Testis (tissue), 3 donors: ENCODE results near the gene ZNG1A. TPM values are rescaled to one million over a fixed set of nuclear protein-coding genes. Genes with fewer than 3 reads are reported as not detected.

Experiments used
- polyA plus RNA-seq: library from polyadenylated mRNA; stranded (reverse); fragments of 350-450 nt; fragmentation: Illumina TruSeq; extraction: RNeasy Lipid Tissue Mini Kit (QIAGEN cat#74804); gene quantifications from one replicate; pipeline ENCODE4 v1.2.3, GENCODE V29; 2014; ENCODE audit warnings: low read depth, low replicate concordance; ENCODE audit not compliant: insufficient read depth
- total RNA-seq, 2 donors: library from RNA; depleted of rRNA; stranded (reverse); fragments of >200 nt; gene quantifications; one replicate each; pipeline ENCODE4 v1.2.3, GENCODE V29; 2016

The ZNG1A gene
- total and polyA plus RNA-seq, 3 donors from 2014 or later: 57.0 to 88.7 (median 57.9) TPM

Other genes with a start within 250 kb of the ZNG1A start
- gene WASHC1, start 149.6 kb downstream of the ZNG1A start, total RNA-seq: 10 to 100 TPM in 1 of 2 donors, 1 to 10 TPM in 1; 8.1 to 19.1 TPM
- 37.2 TPM for gene WASHC1, start 149.6 kb downstream of the ZNG1A start, polyA plus RNA-seq
- gene FOXD4, start 60.6 kb downstream of the ZNG1A start, total RNA-seq: 1 to 10 TPM in 1 of 2 donors, under 1 TPM in 1; 0.50 to 1.2 TPM
- 0.42 TPM for gene FOXD4, start 60.6 kb downstream of the ZNG1A start, polyA plus RNA-seq
- gene DOCK8, start 35.8 kb upstream of the ZNG1A start, total RNA-seq: 10 to 100 TPM; 51.4 to 63.9 TPM
- 46.7 TPM for gene DOCK8, start 35.8 kb upstream of the ZNG1A start, polyA plus RNA-seq